ENCODE data around the gene SLC5A2.

SLC5A2 gene

GRCh38 chr16:31476303-31477219, 6.4 kb upstream of the SLC5A2 start:
- TF ChIP-seq CTCF (IDR thresholded peaks at IDR 0.05): no peak

DNA sequence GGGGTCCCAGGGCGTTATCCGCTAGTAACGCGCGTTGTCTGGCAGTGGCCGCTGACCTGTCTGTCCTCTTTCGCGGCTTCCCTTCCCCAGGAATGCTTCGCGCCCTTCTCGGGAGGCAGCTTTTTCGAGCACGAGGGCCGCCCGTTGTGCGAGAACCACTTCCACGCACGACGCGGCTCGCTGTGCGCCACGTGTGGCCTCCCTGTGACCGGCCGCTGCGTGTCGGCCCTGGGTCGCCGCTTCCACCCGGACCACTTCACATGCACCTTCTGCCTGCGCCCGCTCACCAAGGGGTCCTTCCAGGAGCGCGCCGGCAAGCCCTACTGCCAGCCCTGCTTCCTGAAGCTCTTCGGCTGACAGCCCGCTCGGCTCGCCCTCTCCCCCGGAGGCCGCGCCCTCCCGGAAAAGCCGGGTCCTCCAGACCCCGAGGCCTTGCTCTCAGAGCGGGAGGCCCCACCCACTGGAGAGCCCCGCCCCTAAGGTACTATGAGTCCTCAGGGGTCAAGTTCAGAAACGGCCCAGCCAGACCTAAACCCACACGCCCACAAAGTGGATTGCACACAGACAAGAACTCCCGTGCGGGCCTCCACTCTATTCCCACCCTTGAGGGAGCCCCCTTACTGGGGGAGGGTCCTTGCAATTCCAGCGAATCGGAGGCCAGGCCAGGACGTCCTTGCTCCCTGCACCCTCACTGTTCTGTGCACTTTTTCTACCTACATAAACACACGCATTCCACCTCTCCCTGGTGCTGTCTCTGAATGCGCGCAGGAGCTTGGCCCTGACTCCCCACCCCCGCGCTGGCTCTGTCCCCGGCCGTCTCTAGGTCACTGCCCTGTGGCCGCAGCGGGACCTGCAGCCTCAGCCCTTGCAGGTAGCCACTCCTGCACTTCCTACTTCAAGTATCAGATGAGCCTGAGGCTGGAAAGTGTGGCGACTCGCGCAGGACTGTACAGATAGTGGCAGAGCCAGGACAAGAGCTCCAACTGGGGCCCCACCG, 5.4 kb upstream of the SLC5A2 start:
- no peak; the same call in 1 of the 2 replicates for TF ChIP-seq CTCF (IDR thresholded peaks at IDR 0.05)

GRCh38 chr16:31478956-31479355, 4.0 kb upstream of the SLC5A2 start:
- TF ChIP-seq CTCF (IDR thresholded peaks at IDR 0.05): no peak

DNA sequence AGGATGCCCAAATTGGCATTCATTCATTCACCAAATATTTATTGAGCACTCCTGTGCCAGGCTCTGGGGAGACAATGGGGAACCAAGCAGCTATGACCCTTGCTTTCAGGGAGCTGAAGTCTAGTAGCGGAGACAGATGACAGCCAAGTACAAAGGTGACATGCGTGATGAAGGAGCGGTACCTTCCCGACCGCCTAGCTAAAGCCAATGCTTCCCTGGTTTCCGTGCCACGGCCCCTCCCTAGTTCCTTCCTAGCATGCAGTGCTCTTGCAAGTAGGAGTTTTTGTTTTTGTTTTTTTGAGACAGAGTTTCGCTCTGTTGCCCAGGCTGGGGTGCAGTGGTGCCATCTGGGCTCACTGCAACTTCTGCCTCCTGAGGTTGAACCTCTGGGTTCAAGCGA, 3.2 kb upstream of the SLC5A2 start:
- TF ChIP-seq CTCF (IDR thresholded peaks at IDR 0.05): no peak

GRCh38 chr16:31480851-31481536, 1.9 kb upstream of the SLC5A2 start:
- no peak for TF ChIP-seq CTCF (IDR thresholded peaks at IDR 0.05)

DNA sequence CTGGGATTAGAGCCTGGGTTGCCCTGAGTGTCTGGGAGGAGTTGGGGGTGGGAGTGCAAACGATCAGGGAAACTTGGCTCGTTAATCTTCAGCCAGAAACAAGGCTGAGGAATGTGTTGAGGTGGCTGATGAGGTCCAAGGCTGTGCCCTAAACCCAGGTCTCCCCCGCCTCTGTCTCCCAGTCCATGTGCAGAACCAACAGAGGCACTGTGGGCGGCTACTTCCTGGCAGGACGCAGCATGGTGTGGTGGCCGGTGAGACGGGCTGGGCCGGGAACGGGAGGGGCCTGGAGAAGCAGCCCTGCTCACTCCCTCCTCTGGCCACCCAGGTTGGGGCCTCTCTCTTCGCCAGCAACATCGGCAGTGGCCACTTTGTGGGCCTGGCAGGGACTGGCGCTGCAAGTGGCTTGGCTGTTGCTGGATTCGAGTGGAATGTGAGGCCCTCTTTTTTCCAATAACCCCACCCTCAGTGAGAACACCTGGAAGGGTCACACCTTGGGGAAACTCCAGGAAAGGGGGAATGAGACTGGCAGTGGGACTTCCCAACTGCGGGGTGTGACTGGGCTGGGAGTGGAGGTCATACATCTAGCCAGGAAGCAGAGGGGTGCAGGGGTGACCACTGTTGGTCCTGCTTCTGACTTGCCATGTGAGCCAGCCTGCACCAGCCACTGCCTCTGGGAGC, 1.7 kb downstream of the SLC5A2 start:
- no peak for TF ChIP-seq CTCF (IDR thresholded peaks at IDR 0.05)

Measured in LNCAP (cell line).